OCI-LY3 (cell line): ENCODE data around the gene ZNF248.

Source experiments
- EZH2phosphoT487 ChIP-seq: fragments of 200-600 bp; shearing (Covaris generic); IDR thresholded peaks from 2 replicates; pipeline ENCODE4 v1.6.1; 2018; ENCODE audit warnings: antibody characterized with exemption, mixed run types, low read depth
- TF ChIP-seq, protein P1 (sequence below): fragments of 200-600, 300-600 bp; sonication (generic); IDR thresholded peaks from 2 replicates; pipeline ENCODE4 v1.5.1; 2014; ENCODE audit warnings: antibody characterized with exemption, low read length, low read depth

GRCh38 chr10:37819797-37820196 lies 37.6 kb downstream of the ZNF248 start:
- TF ChIP-seq, protein P1, sequence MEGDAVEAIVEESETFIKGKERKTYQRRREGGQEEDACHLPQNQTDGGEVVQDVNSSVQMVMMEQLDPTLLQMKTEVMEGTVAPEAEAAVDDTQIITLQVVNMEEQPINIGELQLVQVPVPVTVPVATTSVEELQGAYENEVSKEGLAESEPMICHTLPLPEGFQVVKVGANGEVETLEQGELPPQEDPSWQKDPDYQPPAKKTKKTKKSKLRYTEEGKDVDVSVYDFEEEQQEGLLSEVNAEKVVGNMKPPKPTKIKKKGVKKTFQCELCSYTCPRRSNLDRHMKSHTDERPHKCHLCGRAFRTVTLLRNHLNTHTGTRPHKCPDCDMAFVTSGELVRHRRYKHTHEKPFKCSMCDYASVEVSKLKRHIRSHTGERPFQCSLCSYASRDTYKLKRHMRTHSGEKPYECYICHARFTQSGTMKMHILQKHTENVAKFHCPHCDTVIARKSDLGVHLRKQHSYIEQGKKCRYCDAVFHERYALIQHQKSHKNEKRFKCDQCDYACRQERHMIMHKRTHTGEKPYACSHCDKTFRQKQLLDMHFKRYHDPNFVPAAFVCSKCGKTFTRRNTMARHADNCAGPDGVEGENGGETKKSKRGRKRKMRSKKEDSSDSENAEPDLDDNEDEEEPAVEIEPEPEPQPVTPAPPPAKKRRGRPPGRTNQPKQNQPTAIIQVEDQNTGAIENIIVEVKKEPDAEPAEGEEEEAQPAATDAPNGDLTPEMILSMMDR: no peak
- TF ChIP-seq EZH2phosphoT487: no peak
